Smooth muscle cell (in vitro differentiated cells): ENCODE results near the gene TMEM117. TPM values are rescaled to one million over a fixed set of nuclear protein-coding genes. Genes with fewer than 3 reads are reported as not detected.

Experiments used
- DNase-seq: peaks from one replicate; lab custom pipeline; 2025; ENCODE audit not compliant: unreplicated experiment; lab: John Stamatoyannopoulos, UW
- H2AFZ ChIP-seq: fragments of 200-600 bp; sonication (generic); 2 replicates; pipeline ENCODE4 v1.6.0; 2016; ENCODE audit warnings: antibody characterized with exemption, low read depth, mild to moderate bottlenecking
- H3F3A ChIP-seq: fragments of 200-600 bp; sonication (generic); 2 replicates; pipeline ENCODE4 v1.6.0; 2017; ENCODE audit warnings: antibody characterized with exemption, low read depth
- H3K27ac ChIP-seq: fragments of 200-600 bp; sonication (generic); 2 replicates; pipeline ENCODE4 v1.5.1; 2016; ENCODE audit warnings: low read depth, mild to moderate bottlenecking
- H3K27me3 ChIP-seq: fragments of 200-600 bp; sonication (generic); 2 replicates; pipeline ENCODE4 v1.6.1; 2016; ENCODE audit warnings: low read depth, mild to moderate bottlenecking
- H3K36me3 ChIP-seq: fragments of 200-600 bp; sonication (generic); 2 replicates; pipeline ENCODE4 v1.5.1; 2016; ENCODE audit warnings: low read depth
- H3K4me1 ChIP-seq: fragments of 200-600 bp; sonication (generic); 2 replicates; pipeline ENCODE4 v1.5.1; 2016; ENCODE audit warnings: low read depth
- H3K4me2 ChIP-seq: fragments of 200-600 bp; sonication (generic); 2 replicates; pipeline ENCODE4 v1.6.0; 2016; ENCODE audit warnings: mild to moderate bottlenecking
- H3K4me3 ChIP-seq: fragments of 200-600 bp; sonication (generic); 2 replicates; pipeline ENCODE4 v1.5.1; 2016; ENCODE audit warnings: mild to moderate bottlenecking
- H3K79me2 ChIP-seq: fragments of 200-600 bp; sonication (generic); 2 replicates; pipeline ENCODE4 v1.6.0; 2016; ENCODE audit warnings: low read depth, mild to moderate bottlenecking
- H3K9ac ChIP-seq: fragments of 200-600 bp; sonication (generic); 2 replicates; pipeline ENCODE4 v1.6.0; 2016; ENCODE audit warnings: low read depth
- H3K9me3 ChIP-seq: fragments of 200-600 bp; sonication (generic); replicated peaks from 2 replicates; pipeline ENCODE4 v1.5.1; 2016; ENCODE audit warnings: low read depth
- H4K20me1 ChIP-seq: fragments of 200-600 bp; sonication (generic); 2 replicates; pipeline ENCODE4 v1.6.0; 2016; ENCODE audit warnings: low read depth
- CTCF ChIP-seq: fragments of 200-600 bp; sonication (generic); IDR thresholded peaks from 2 replicates; pipeline ENCODE4 v1.5.1; 2017; ENCODE audit warnings: borderline replicate concordance, mild to moderate bottlenecking, antibody characterized with exemption; ENCODE audit not compliant: insufficient read depth, poor library complexity, severe bottlenecking
- WGBS: methylation state at CpG from one replicate; pipeline ENCODE4 v1.1.7; 2016; ENCODE audit warnings: low lambda C conversion rate; 5-methylcytosine and 5-hydroxymethylcytosine counted together
- polyA plus RNA-seq: library from polyadenylated mRNA; unstranded; fragments of >200 nt; fragmentation: Nextera tagmentation; extraction: Ambion mirVana; gene quantifications from 2 replicates; pipeline ENCODE4 v1.2.1, GENCODE V29; 2016
- total RNA-seq: library from RNA; depleted of rRNA; stranded (reverse); fragments of >200 nt; gene quantifications from 2 replicates; pipeline ENCODE4 v1.2.3, GENCODE V29; 2014

Gene TMEM117
- total and polyA plus RNA-seq, 2 experiments from 2014 or later = 13.0 to 38.9 TPM

DNA sequence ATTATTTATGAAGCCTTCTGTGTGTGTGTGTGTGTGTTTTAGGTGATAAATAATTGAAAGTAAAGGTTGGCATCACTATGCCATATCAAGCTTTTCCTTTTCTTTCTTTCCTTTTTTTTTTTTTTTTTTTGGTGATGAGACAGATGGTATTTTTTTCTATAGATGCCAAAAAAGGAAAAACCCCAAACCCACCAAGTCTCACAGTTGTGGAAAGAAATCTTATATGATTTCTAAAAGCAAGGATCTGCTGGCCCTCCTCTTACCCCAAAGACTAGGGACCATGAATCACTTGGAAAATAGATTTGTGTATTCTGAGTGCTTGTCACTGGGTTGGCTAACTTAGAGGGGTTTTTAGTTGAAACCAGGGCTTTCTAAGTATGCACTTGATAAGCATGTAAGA is 181.3 kb downstream of the TMEM117 start:
- Histone ChIP-seq H3K9me3 (no peaks in the 10 kb centered on the region), H3K27ac (no peak overlapping the region), H2AFZ (no peak overlapping the region), H3K27me3 (no peaks in the 10 kb centered on the region), H3F3A (no peaks in the 10 kb centered on the region), H3K4me3 (no peak overlapping the region), H3K36me3 (no peaks in the 10 kb centered on the region), H3K79me2 (no peaks in the 10 kb centered on the region), H4K20me1 (no peaks in the 10 kb centered on the region), H3K4me1 (peaks cover 4% of the 10 kb centered on the region), H3K4me2 (no peak overlapping the region), H3K9ac (no peak overlapping the region)
- TF ChIP-seq CTCF = no peak
- DNase-seq = no peak

DNA sequence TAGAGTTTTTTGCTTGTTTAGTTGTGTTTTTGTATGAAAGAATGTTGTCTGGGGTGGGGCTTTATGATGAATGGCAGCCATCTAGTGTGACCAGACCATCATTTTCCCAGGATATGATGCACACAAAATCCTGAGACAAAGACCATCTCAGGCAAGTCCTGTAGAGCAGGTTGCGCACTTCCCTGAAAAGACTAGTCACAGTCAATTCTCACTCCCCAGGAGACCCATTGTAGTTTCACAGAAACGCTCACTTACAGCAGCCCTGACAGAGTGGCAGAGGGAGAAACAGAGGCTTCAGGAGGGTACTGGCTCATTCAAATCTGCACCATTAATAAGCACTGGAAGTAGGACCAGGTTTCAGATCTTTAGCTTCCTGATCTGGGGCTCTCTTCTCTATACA is 183.2 kb downstream of the TMEM117 start:
- Histone ChIP-seq H4K20me1 (no peaks in the 10 kb centered on the region), H3F3A (no peaks in the 10 kb centered on the region), H2AFZ (no peak overlapping the region), H3K79me2 (no peaks in the 10 kb centered on the region), H3K27me3 (no peaks in the 10 kb centered on the region), H3K4me3 (no peak overlapping the region), H3K36me3 (no peaks in the 10 kb centered on the region), H3K27ac (peak overlapping the region; percentile 19), H3K9ac (peak overlapping the region; percentile 9), H3K4me2 (no peak overlapping the region), H3K9me3 (peaks cover 4% of the 10 kb centered on the region), H3K4me1 (peaks cover 4% of the 10 kb centered on the region)
- DNase-seq = no peak
- whole genome bisulfite sequencing = 67% methylated on average over 2 of the region's 2 CpGs
- no peak for TF ChIP-seq CTCF

DNA sequence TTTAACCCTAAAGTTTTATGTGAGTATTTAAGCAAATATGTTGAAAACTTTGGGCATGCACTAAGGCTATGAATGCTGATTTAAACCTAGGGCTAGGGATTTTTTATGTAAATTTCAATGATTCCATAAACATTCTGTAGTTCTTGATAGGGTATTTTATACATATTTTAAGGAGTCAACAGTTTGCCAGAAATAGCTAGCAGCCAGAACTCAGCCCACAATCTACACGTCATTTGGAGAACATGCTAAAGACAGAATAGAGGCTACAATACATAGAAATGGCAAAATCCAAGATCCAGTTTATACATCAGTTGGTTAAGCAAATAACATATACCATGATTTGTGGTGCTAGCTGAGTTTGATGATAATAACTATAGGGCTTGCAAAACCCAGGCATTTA is 184.7 kb downstream of the TMEM117 start:
- Histone ChIP-seq H2AFZ (no peak overlapping the region), H3K4me3 (no peak overlapping the region), H3K4me2 (no peak overlapping the region), H3K9ac (no peak overlapping the region), H3K4me1 (peaks cover 4% of the 10 kb centered on the region), H3K36me3 (no peaks in the 10 kb centered on the region), H3K27me3 (no peaks in the 10 kb centered on the region), H3K79me2 (no peaks in the 10 kb centered on the region), H3F3A (no peaks in the 10 kb centered on the region), H4K20me1 (no peaks in the 10 kb centered on the region), H3K9me3 (peaks cover 4% of the 10 kb centered on the region), H3K27ac (no peak overlapping the region)
- WGBS = 94% methylated on average over 1 of the region's 1 CpG
- TF ChIP-seq CTCF = no peak
- no peak for DNase-seq

DNA sequence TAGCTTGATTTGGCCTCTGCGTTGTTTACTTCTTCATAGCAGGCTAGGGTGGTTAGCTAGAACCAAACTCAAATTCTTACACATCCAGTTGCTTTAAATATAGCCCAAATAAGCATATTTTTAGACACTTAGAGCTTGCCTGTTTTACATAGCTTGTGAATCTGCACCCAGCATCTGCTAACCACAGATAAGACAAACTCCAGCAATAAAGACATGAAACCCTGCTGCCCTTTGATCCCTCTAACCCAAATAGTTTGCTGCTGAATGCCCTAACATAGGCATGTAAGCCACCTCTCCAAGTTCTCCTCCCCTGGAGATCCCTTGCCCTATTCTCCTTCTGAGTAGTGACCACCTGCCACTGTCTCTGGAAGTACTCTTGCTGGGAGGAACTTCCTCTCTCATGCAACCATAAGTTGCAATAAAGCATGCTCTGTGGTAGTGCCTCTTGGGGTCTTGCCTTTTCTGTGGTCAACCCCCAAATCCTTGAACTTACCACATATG is 185.6 kb downstream of the TMEM117 start:
- H4K20me1 ChIP-seq = no peaks in the 10 kb centered on the region
- H3K4me2 ChIP-seq = no peak overlapping the region
- H3K9me3 ChIP-seq = peaks cover 4% of the 10 kb centered on the region
- H3K4me1 ChIP-seq = peaks cover 1% of the 10 kb centered on the region
- WGBS = 86% methylated on average over 1 of the region's 1 CpG
- DNase-seq = no peak
- H3K79me2 ChIP-seq = no peaks in the 10 kb centered on the region
- no peak overlapping the region for H3K4me3 ChIP-seq
- no peak overlapping the region for H3K27ac ChIP-seq
- H3F3A ChIP-seq = no peaks in the 10 kb centered on the region
- TF ChIP-seq CTCF = no peak
- no peaks in the 10 kb centered on the region for H3K27me3 ChIP-seq
- no peaks in the 10 kb centered on the region for H3K36me3 ChIP-seq
- H2AFZ ChIP-seq = no peak overlapping the region
- no peak overlapping the region for H3K9ac ChIP-seq
